Thyroid gland (tissue), 4 donors: ENCODE results near the gene CPNE8.

Experiments used
- CTCF ChIP-seq, 6 experiments: fragments of 200-600 bp in 3 of 6; fragments of 450-650 bp in 3 of 6; sonication (generic) in 3 of 6; IDR thresholded peaks; one replicate each; pipeline ENCODE4 v1.5.1; 2016 to 2019; ENCODE audit warnings: antibody characterized with exemption in 6 of 6, mild to moderate bottlenecking in 2 of 6, inconsistent platforms in 1 of 6, moderate library complexity in 1 of 6
- POLR2A ChIP-seq, 2 donors: fragments of 450-650 bp; IDR thresholded peaks; one replicate each; pipeline ENCODE4 v1.6.1; 2017; ENCODE audit warnings: antibody characterized with exemption in 2 of 2, mild to moderate bottlenecking in 2 of 2, moderate library complexity in 1 of 2

DNA sequence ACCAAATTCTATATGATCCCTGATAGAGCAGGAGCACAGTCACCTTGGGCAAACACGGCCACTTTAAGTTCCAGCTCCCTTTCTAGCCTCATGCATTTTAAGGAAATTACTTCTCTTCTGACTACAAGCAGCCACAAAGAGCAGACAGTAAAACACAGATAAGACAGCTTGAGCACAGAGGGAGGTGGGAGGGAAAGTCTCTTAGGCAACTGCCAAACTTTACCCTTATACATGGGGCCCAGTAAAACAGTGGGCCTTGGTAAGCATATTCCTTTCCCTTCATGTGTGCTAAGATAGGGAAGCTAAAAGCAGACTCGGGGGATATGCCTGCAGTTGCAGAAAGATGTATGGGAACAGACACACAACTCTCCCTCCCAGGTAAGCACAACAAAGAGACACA lies 235.9 kb downstream of the CPNE8 start:
- TF ChIP-seq CTCF (IDR thresholded peaks at IDR 0.05) (no peak), POLR2A (IDR thresholded peaks at IDR 0.05) (no peak)
